K562 (cell line): ENCODE measurements around the gene TMEM225B. TPM values are rescaled to one million over a fixed set of nuclear protein-coding genes. Genes with fewer than 3 reads are reported as not detected.

ENCODE experiments used
- BRD9 ChIP-seq: fragments of 450-650 bp; IDR thresholded peaks from 2 replicates; pipeline ENCODE4 v1.6.1; 2018; ENCODE audit warnings: low read depth; ENCODE audit not compliant: partially characterized antibody
- CAMTA2 ChIP-seq: fragments of 250-450 bp; sonication (Bioruptor Pico); conservative IDR thresholded peaks from 2 replicates; pipeline ENCODE4 v1.5.1; 2022
- ESRRA ChIP-seq: fragments of 450-650 bp; IDR thresholded peaks from 2 replicates; pipeline ENCODE4 v1.6.1; 2014; ENCODE audit warnings: low read depth, mild to moderate bottlenecking, moderate library complexity, borderline replicate concordance
- FOSL1 ChIP-seq: fragments of 200-800 bp; sonication (Bioruptor generic); conservative IDR thresholded peaks from 2 replicates; pipeline ENCODE4 v1.6.1; 2016; ENCODE audit warnings: missing genetic modification characterization, missing compliant biosample characterization
- FOXP1 ChIP-seq: sonication (generic); formaldehyde crosslinking; IDR thresholded peaks from 2 replicates; pipeline ENCODE4 v1.8.0; 2022; ENCODE audit warnings: mild to moderate bottlenecking, missing genetic modification reagents
- HCFC1 ChIP-seq: IDR thresholded peaks from 2 replicates; pipeline ENCODE4 v1.6.1; 2012; ENCODE audit warnings: low read depth, low read length, improper control_type of control experiment
- MCM2 ChIP-seq: fragments of 450-650 bp; IDR thresholded peaks from 2 replicates; pipeline ENCODE4 v1.6.1; 2017; ENCODE audit warnings: low read depth, mild to moderate bottlenecking
- MYNN ChIP-seq, 2 experiments: sonication (generic); formaldehyde crosslinking in 1 of 2; IDR thresholded peaks; 2 replicates each; pipeline versions ENCODE4 v1.5.0 to v1.6.1; 2016 to 2020; ENCODE audit warnings: antibody characterized with exemption in 1 of 2, missing genetic modification reagents in 1 of 2
- NCOR1 ChIP-seq: fragments of 450-650 bp; IDR thresholded peaks from 2 replicates; pipeline ENCODE4 v1.6.1; 2016; ENCODE audit warnings: mild to moderate bottlenecking, moderate library complexity
- RBFOX2 ChIP-seq: fragments of 200-400 bp; formaldehyde crosslinking; IDR thresholded peaks from 2 replicates; pipeline ENCODE4 v1.6.1; 2017; ENCODE audit warnings: low read depth, mild to moderate bottlenecking, low read length, moderate library complexity
- RFX7 ChIP-seq: fragments of 250-450 bp; sonication (Bioruptor Pico); IDR thresholded peaks from 2 replicates; pipeline ENCODE4 v1.5.1; 2021; ENCODE audit warnings: mild to moderate bottlenecking
- SMARCB1 ChIP-seq: IDR thresholded peaks from 2 replicates; pipeline ENCODE4 v1.6.1; 2011; ENCODE audit warnings: improper control_type of control experiment, low read depth; ENCODE audit not compliant: insufficient read length
- ZBTB7A ChIP-seq: IDR thresholded peaks from 2 replicates; pipeline ENCODE4 v1.6.1; 2011; ENCODE audit warnings: low read depth, mild to moderate bottlenecking, low read length, moderate library complexity, borderline replicate concordance; ENCODE audit not compliant: control insufficient read depth
- ZC3H11A ChIP-seq: IDR thresholded peaks from 2 replicates; pipeline ENCODE4 v1.6.1; 2012; ENCODE audit warnings: low read depth, low read length, improper control_type of control experiment
- ZFP30 ChIP-seq: fragments of 250-450 bp; sonication (Bioruptor Pico); IDR thresholded peaks from 2 replicates; pipeline ENCODE4 v1.8.0; 2022; ENCODE audit warnings: moderate library complexity, mild to moderate bottlenecking, inconsistent platforms, borderline replicate concordance
- polyA plus RNA-seq, 8 experiments: library from polyadenylated mRNA; depleted of rRNA in 4 of 8; stranded (reverse) in 5 of 8; unstranded in 3 of 8; fragments of >200 nt; fragmentation: Nextera tagmentation in 2 of 8; fragmentation: Illumina TruSeq in 1 of 8; extraction: Ambion mirVana in 2 of 8; extraction: Trizol in 1 of 8; gene quantifications; 2 replicates each; pipeline versions ENCODE4 v1.2.1 to v1.2.3, GENCODE V29; 2011 to 2014; ENCODE audit warnings: inconsistent platforms in 1 of 8, missing spikeins in 1 of 8
- total RNA-seq, 7 experiments: library from RNA; depleted of rRNA in 6 of 7; stranded (reverse); fragments of >200 nt in 6 of 7; fragmentation: Illumina TruSeq in 2 of 7; extraction: Trizol in 2 of 7; gene quantifications; 2 replicates each; pipeline versions ENCODE4 v1.2.1 to v1.2.3, GENCODE V29; 2011 to 2021; ENCODE audit warnings: low replicate concordance in 1 of 7
- TF ChIP-seq, protein P1 (sequence below): sonication (generic); formaldehyde crosslinking; IDR thresholded peaks from 2 replicates; pipeline ENCODE4 v1.4.0; 2020; ENCODE audit warnings: mild to moderate bottlenecking, missing genetic modification reagents
- TF ChIP-seq, protein P2 (sequence below): fragments of 250-450 bp; sonication (Bioruptor Pico); IDR thresholded peaks from 2 replicates; pipeline ENCODE4 v1.4.0; 2020; ENCODE audit warnings: mild to moderate bottlenecking, moderate library complexity
- TF ChIP-seq, protein P3 (sequence below): sonication (generic); formaldehyde crosslinking; IDR thresholded peaks from 2 replicates; pipeline ENCODE4 v1.8.0; 2022; ENCODE audit warnings: mild to moderate bottlenecking, missing genetic modification reagents
- TF ChIP-seq, protein P4 (sequence below): fragments of 200-800 bp; sonication (Bioruptor generic); IDR thresholded peaks from 2 replicates; pipeline ENCODE4 v1.6.1; 2017; ENCODE audit warnings: missing genetic modification characterization, missing compliant biosample characterization

The TMEM225B gene
- total and polyA plus RNA-seq, 9 of the 15 experiments (the other 6 are each of a cell fraction or from before 2014, with no cell fraction given) = 0.08 to 0.73 (median 0.56) TPM

DNA sequence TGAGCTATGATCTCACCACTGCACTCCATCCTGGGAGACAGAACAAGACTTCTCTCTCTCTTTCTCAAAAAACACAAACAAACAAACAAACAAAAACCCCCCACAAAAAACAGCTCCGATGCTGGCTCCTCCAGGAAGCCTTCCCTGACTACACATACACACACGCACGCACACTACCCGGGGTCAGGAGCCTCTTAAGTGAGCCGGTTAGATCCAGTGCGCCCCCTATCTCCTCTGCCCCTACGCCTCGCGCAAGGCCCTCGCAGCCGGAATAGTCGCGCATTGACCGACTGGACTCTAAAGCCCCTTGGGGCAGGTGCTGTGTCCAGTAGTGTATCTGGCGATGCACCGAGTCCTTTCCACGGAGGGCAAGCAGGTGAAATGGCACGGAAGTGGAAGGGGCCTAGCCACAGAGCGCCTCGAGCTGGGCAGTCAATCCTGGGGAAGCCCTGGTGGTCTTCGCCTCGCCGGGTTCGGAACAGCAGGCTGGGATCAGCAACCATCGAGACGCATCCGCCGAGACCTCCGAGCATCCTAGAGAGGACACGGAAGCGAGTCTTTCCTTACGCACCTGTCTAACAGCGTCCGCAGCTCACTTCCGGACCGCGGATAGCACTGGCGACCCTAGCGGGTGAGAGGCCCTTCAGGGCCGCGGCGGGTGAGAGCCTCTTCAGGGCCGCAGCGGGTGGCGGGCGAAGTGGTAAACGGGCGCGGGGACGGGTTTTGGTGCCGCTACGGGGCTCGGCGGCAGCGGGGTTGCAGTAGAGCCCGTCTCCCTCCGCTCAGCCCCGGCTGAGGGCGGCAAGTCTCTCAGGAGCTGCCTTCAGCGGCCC lies 18.5 kb downstream of the TMEM225B start, which contains the start of gene ZSCAN25 (continued):
- TF ChIP-seq, protein P1, sequence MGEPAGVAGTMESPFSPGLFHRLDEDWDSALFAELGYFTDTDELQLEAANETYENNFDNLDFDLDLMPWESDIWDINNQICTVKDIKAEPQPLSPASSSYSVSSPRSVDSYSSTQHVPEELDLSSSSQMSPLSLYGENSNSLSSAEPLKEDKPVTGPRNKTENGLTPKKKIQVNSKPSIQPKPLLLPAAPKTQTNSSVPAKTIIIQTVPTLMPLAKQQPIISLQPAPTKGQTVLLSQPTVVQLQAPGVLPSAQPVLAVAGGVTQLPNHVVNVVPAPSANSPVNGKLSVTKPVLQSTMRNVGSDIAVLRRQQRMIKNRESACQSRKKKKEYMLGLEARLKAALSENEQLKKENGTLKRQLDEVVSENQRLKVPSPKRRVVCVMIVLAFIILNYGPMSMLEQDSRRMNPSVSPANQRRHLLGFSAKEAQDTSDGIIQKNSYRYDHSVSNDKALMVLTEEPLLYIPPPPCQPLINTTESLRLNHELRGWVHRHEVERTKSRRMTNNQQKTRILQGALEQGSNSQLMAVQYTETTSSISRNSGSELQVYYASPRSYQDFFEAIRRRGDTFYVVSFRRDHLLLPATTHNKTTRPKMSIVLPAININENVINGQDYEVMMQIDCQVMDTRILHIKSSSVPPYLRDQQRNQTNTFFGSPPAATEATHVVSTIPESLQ (CRISPR knock-in tag) = peak; percentile 92; the same call in 1 of the 2 replicates
- TF ChIP-seq, protein P2, sequence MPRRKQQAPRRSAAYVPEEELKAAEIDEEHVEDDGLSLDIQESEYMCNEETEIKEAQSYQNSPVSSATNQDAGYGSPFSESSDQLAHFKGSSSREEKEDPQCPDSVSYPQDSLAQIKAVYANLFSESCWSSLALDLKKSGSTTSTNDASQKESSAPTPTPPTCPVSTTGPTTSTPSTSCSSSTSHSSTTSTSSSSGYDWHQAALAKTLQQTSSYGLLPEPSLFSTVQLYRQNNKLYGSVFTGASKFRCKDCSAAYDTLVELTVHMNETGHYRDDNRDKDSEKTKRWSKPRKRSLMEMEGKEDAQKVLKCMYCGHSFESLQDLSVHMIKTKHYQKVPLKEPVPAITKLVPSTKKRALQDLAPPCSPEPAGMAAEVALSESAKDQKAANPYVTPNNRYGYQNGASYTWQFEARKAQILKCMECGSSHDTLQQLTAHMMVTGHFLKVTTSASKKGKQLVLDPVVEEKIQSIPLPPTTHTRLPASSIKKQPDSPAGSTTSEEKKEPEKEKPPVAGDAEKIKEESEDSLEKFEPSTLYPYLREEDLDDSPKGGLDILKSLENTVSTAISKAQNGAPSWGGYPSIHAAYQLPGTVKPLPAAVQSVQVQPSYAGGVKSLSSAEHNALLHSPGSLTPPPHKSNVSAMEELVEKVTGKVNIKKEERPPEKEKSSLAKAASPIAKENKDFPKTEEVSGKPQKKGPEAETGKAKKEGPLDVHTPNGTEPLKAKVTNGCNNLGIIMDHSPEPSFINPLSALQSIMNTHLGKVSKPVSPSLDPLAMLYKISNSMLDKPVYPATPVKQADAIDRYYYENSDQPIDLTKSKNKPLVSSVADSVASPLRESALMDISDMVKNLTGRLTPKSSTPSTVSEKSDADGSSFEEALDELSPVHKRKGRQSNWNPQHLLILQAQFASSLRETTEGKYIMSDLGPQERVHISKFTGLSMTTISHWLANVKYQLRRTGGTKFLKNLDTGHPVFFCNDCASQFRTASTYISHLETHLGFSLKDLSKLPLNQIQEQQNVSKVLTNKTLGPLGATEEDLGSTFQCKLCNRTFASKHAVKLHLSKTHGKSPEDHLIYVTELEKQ (CRISPR knock-in tag) = no peak
- TF ChIP-seq NCOR1 (peak; percentile 47; the same call in 1 of the 2 replicates), ZFP30 (no peak), MYNN (IDR thresholded peaks at IDR 0.05) (peak; percentile 11), MYNN (CRISPR knock-in tag; IDR thresholded peaks at IDR 0.05) (no peak; the same call in 1 of the 2 replicates), BRD9 (no peak), RBFOX2 (peak; percentile 99), RFX7 (CRISPR knock-in tag) (no peak), FOSL1 (tag) (peak; percentile 64), ZBTB7A (peak; percentile 71), ZC3H11A (0 out of 2 replicates have a peak, but pooled peaks have one; percentile 59), SMARCB1 (no peak), MCM2 (no peak), ESRRA (peak; percentile 77), CAMTA2 (CRISPR knock-in tag) (no peak), FOXP1 (CRISPR knock-in tag) (peak; percentile 95), HCFC1 (peak; percentile 90)
- TF ChIP-seq, protein P3, sequence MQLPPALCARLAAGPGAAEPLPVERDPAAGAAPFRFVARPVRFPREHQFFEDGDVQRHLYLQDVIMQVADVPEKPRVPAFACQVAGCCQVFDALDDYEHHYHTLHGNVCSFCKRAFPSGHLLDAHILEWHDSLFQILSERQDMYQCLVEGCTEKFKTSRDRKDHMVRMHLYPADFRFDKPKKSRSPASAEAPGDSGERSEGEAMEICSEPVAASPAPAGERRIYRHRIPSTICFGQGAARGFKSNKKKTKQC (CRISPR knock-in tag) = peak; percentile 94; the same call in 1 of the 2 replicates
- TF ChIP-seq, protein P4, sequence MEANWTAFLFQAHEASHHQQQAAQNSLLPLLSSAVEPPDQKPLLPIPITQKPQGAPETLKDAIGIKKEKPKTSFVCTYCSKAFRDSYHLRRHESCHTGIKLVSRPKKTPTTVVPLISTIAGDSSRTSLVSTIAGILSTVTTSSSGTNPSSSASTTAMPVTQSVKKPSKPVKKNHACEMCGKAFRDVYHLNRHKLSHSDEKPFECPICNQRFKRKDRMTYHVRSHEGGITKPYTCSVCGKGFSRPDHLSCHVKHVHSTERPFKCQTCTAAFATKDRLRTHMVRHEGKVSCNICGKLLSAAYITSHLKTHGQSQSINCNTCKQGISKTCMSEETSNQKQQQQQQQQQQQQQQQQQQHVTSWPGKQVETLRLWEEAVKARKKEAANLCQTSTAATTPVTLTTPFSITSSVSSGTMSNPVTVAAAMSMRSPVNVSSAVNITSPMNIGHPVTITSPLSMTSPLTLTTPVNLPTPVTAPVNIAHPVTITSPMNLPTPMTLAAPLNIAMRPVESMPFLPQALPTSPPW (CRISPR knock-in tag) = peak; percentile 25; the same call in 1 of the 2 replicates
